HEK293T (cell line): ENCODE data around the gene ARHGAP45.

Experiments
- CTCF ChIA-PET: fragments of 350-600 bp; formaldehyde crosslinking; extraction: SDS; loops from one replicate; lab custom pipeline; 2021; ENCODE audit warnings: antibody characterized with exemption, inconsistent platforms; lab: Yijun Ruan, JAX
- POLR2A ChIA-PET: fragments of 350-600 bp; formaldehyde crosslinking; extraction: SDS; loops from one replicate; lab custom pipeline; 2020; ENCODE audit warnings: antibody characterized with exemption, inconsistent platforms; lab: Yijun Ruan, JAX
- DNase-seq: peaks from one replicate; pipeline ENCODE4 v3.0.0; 2012; ENCODE audit warnings: mixed read lengths; ENCODE audit errors: extremely low spot score
- ARNT ChIP-seq: fragments of 450-650 bp; IDR thresholded peaks from 2 replicates; pipeline ENCODE4 v1.6.1; 2017; ENCODE audit warnings: mild to moderate bottlenecking
- BHLHE40 ChIP-seq: fragments of 450-650 bp; IDR thresholded peaks from 2 replicates; pipeline ENCODE4 v1.6.1; 2016; ENCODE audit warnings: mild to moderate bottlenecking, moderate library complexity, borderline replicate concordance
- CTBP1 ChIP-seq: fragments of 450-650 bp; IDR thresholded peaks from 2 replicates; pipeline ENCODE4 v1.6.1; 2016; ENCODE audit warnings: borderline replicate concordance
- ELF4 ChIP-seq: fragments of 450-650 bp; IDR thresholded peaks from 2 replicates; pipeline ENCODE4 v1.6.1; 2017; ENCODE audit warnings: antibody characterized with exemption
- FOXA1 ChIP-seq: fragments of 450-650 bp; IDR thresholded peaks from 2 replicates; pipeline ENCODE4 v1.6.1; 2016; ENCODE audit warnings: mild to moderate bottlenecking
- FOXK2 ChIP-seq: fragments of 450-650 bp; IDR thresholded peaks from 2 replicates; pipeline ENCODE4 v1.6.1; 2016; ENCODE audit warnings: mild to moderate bottlenecking
- FOXM1 ChIP-seq: fragments of 450-650 bp; IDR thresholded peaks from 2 replicates; pipeline ENCODE4 v1.6.1; 2017; ENCODE audit warnings: mild to moderate bottlenecking, borderline replicate concordance
- HDGF ChIP-seq: fragments of 450-650 bp; IDR thresholded peaks from 2 replicates; pipeline ENCODE4 v1.6.1; 2017; ENCODE audit warnings: antibody characterized with exemption, borderline replicate concordance
- L3MBTL2 ChIP-seq: fragments of 450-650 bp; conservative IDR thresholded peaks from 2 replicates; pipeline ENCODE4 v1.6.1; 2016; ENCODE audit warnings: mild to moderate bottlenecking
- LEF1 ChIP-seq: fragments of 450-650 bp; IDR thresholded peaks from 2 replicates; pipeline ENCODE4 v1.6.1; 2017; ENCODE audit warnings: mild to moderate bottlenecking, borderline replicate concordance
- NFRKB ChIP-seq: fragments of 450-650 bp; IDR thresholded peaks from 2 replicates; pipeline ENCODE4 v1.6.1; 2016; ENCODE audit warnings: mild to moderate bottlenecking, moderate library complexity
- PKNOX1 ChIP-seq: fragments of 450-650 bp; IDR thresholded peaks from 2 replicates; pipeline ENCODE4 v1.6.1; 2016
- SP1 ChIP-seq: fragments of 450-650 bp; IDR thresholded peaks from 2 replicates; pipeline ENCODE4 v1.6.1; 2017
- SUZ12 ChIP-seq: fragments of 450-650 bp; IDR thresholded peaks from 2 replicates; pipeline ENCODE4 v1.6.1; 2016; ENCODE audit warnings: mild to moderate bottlenecking
- TARDBP ChIP-seq: fragments of 450-650 bp; IDR thresholded peaks from 2 replicates; pipeline ENCODE4 v1.6.1; 2016
- ZNF384 ChIP-seq: fragments of 450-650 bp; IDR thresholded peaks from 2 replicates; pipeline ENCODE4 v1.6.1; 2016

Gene ARHGAP45

GRCh38 chr19:1066251-1066747, 668 bp upstream of the ARHGAP45 start:
- POLR2A ChIA-PET, result interaction anchor here (1.4 kb wide), 1 partner anchor 57 kb away, joined by 3 read pairs; no protein-coding TSS in a partner anchor
- no peak for TF ChIP-seq SUZ12
- TF ChIP-seq FOXM1, result no peak
- TF ChIP-seq HDGF, result no peak
- TF ChIP-seq L3MBTL2, result no peak
- TF ChIP-seq CTBP1, result no peak
- no peak for TF ChIP-seq LEF1
- TF ChIP-seq PKNOX1, result no peak
- no peak for TF ChIP-seq ARNT
- TF ChIP-seq ELF4, result no peak
- TF ChIP-seq BHLHE40, result no peak
- TF ChIP-seq FOXK2, result no peak
- no peak for TF ChIP-seq SP1
- no peak for TF ChIP-seq NFRKB
- TF ChIP-seq ZNF384, result no peak
- no peak for TF ChIP-seq FOXA1
- no peak for TF ChIP-seq TARDBP

GRCh38 chr19:1067341-1067957, 482 bp downstream of the ARHGAP45 start:
- ChIA-PET CTCF (interaction anchor here (1.0 kb wide), 1 partner anchor 44 kb away, joined by 3 read pairs; no protein-coding TSS in a partner anchor), POLR2A (interaction anchor here (1.4 to 1.8 kb wide), 2 partner anchors 17 to 56 kb away, joined by 3 to 4 read pairs; no protein-coding TSS in a partner anchor)
- DNase-seq, result no peak
- TF ChIP-seq ZNF384 (no peak), FOXK2 (no peak), TARDBP (no peak), SUZ12 (no peak), FOXA1 (no peak), ELF4 (no peak), ARNT (no peak), FOXM1 (no peak), PKNOX1 (no peak), LEF1 (no peak), L3MBTL2 (no peak), HDGF (no peak)

More at GRCh38 chr19:1066251-1066747, 668 bp upstream of the ARHGAP45 start:
- DNase-seq, result no peak
- CTCF ChIA-PET, result interaction anchor here (1.0 kb wide), 1 partner anchor 43 kb away, joined by 3 read pairs; no protein-coding TSS in a partner anchor

- DNase-seq, result no peak
- ChIA-PET CTCF (no interaction called here), POLR2A (interaction anchor here (1.4 to 1.8 kb wide), 2 partner anchors 16 to 55 kb away, joined by 3 to 4 read pairs; no protein-coding TSS in a partner anchor)
- no peak for TF ChIP-seq FOXM1
- no peak for TF ChIP-seq PKNOX1
- no peak for TF ChIP-seq FOXK2
- TF ChIP-seq CTBP1, result no peak
- TF ChIP-seq BHLHE40, result no peak
- TF ChIP-seq LEF1, result no peak
- no peak for TF ChIP-seq FOXA1
- TF ChIP-seq ARNT, result no peak
- TF ChIP-seq L3MBTL2, result no peak
- TF ChIP-seq TARDBP, result no peak
- TF ChIP-seq NFRKB, result no peak
- no peak for TF ChIP-seq HDGF
- no peak for TF ChIP-seq SP1
- TF ChIP-seq ELF4, result no peak
- no peak for TF ChIP-seq ZNF384
- no peak for TF ChIP-seq SUZ12
Observed at GRCh38 chr19:1068009-1069001, 1.3 kb downstream of the ARHGAP45 start.

- POLR2A ChIA-PET, result interaction anchor here (1.4 kb wide), 1 partner anchor 200 kb away, joined by 3 read pairs; the partner anchor contains the start of gene CIRBP
- TF ChIP-seq FOXM1 (no peak), ZNF384 (no peak), HDGF (no peak), ELF4 (no peak), FOXK2 (no peak), L3MBTL2 (no peak), ARNT (no peak), SP1 (no peak), PKNOX1 (no peak), BHLHE40 (no peak), LEF1 (no peak), TARDBP (no peak), FOXA1 (no peak), NFRKB (no peak), CTBP1 (no peak)
- no peak for DNase-seq
- CTCF ChIA-PET, result no interaction called here
Observed at GRCh38 chr19:1069009-1069779, 2.2 kb downstream of the ARHGAP45 start.
